ENCODE data around the gene KRTAP3-3.
"Not testable (repeated sequence)": the region's sequence is repeated elsewhere in the genome, so short reads cannot be mapped to it uniquely, and the experiment has no call there.

The KRTAP3-3 gene

DNA sequence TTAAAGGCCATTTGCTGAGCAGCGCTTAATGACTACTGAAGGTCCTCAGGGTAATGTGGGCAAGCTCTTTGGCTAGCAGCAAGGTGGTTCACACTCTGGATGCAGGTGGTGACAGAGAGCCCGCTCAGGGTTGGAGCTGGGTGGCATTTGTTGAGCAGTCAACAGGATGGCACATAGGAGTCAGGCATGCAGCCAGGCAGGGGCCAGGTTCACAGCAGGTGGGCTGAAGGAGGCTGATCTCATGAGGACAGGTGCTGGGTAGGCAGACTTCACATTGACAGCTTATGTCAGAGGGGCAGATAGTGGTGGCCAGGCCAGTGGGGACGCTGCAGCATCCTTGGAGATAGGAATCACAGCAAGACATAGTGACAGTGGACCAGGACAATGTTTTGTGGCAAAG lies 10.4 kb upstream of the KRTAP3-3 start:
- no peak for DNase-seq (ENCODE audit: low read depth in 2 of 2)

DNA sequence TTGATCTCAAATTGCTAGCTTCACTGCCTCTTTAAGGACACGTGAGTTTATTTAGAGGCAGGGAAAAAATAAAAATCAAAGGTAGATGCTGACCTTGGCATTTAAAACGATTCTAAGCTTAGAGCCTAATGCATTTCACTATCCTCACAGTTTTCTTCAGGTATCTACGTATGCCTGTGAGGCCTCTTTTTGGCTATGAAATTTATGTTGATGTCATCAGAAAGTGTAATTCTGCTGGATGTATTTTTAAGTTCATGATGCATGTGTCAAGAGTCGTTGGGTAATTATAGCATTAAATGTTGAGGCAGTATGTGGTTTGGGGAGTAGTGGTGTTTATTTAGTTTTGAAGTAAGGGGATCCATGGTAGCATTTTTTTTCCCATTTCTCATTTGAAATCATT lies 10.0 kb upstream of the KRTAP3-3 start:
- DNase-seq (ENCODE audit: low read depth in 2 of 2), result no peak

DNA sequence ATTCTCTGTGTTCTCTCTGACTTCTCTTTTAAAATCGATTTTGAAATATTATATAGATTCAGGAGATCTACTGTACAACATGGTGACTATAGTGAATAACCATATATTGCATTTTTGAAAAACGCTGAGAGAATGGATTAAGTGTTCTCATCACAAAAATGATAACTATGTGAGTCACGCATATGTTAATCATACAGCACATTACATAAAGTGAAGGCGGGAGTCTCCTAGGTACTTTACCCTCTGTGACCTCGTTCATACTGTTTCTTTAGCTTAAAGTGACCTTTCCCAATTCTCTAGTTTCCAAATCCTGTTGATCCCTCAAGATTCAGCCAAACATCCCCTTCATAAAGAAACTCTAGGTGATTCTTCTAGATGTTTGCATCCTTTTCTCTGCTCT lies 8.8 kb upstream of the KRTAP3-3 start:
- no peak for DNase-seq (ENCODE audit: low read depth in 2 of 2)

GRCh38 chr17:41001795-41002194 lies 7.8 kb upstream of the KRTAP3-3 start:
- no peak for DNase-seq (ENCODE audit: low read depth in 2 of 2)

- DNase-seq (ENCODE audit: low read depth in 2 of 2), result not testable (repeated sequence)
Measured at GRCh38 chr17:40999563-40999962, 5.6 kb upstream of the KRTAP3-3 start, which contains the start of gene KRTAP3-2. KRTAP3-2 (minus strand) TSS chr17:40999906; CDS start chr17:40999853, 53 bp downstream.

DNA sequence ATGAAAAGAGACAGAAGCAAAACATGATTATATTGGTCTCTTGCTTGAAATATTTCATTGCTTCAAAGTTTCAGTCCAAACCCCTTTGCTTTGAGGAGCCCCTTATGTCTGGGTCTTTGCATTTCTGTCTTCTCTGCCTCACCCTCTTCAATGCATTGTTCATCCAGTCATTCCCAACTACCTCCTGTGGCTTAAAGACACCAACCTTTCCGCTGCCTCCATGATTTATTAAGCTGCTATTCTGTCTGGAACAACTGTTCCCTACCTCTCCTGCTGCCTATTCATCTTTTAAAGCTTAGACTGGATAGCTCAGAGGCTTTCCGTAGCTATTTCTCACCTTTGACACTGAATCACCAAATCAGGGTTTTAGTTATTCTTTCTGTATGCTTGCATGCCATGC lies 3.4 kb upstream of the KRTAP3-3 start:
- no peak for DNase-seq (ENCODE audit: low read depth in 2 of 2)

DNA sequence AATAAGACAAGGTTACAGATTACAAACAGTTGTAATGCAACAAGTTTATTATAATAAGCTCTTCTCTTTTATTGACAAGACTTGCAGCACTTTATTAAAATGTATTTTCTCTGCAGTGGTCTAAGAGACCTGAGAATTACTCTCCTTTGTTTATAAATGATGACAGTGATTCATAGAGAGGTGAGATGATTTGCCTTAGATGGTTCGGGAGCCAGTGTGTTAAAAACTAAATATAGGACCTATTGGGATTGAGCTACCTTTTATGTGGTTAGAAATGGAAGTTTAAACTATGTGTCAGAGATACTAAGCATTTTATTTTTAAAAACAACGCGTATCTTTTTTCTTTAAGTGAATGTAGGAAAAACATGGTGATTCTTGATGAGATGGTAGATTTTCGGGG lies 2.9 kb upstream of the KRTAP3-3 start:
- DNase-seq (ENCODE audit: low read depth in 2 of 2), result no peak

- DNase-seq (ENCODE audit: low read depth in 2 of 2), result no peak
Measured at GRCh38 chr17:40995116-40995515, 1.2 kb upstream of the KRTAP3-3 start.

DNA sequence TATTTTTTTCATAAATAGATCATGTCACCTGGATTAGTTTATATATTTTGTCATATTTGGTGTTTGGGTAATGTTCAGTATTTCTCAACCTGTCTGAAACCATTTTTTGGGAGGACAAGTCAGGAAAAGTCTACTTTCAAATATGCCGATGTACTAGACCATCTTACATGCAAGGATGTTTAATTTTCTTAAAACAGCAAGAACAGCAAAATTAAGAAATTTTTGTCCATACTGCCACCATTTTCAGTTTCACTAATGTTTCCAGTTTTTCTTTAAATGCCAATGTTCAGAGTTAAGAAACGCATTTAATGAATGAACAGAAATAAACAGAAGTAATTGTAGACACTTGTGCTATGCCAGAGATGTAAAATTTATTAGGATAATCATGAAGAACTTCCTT lies 880 bp downstream of the KRTAP3-3 start:
- no peak for DNase-seq (ENCODE audit: low read depth in 2 of 2)

- DNase-seq (ENCODE audit: low read depth in 2 of 2), result no peak
Measured at GRCh38 chr17:40992666-40993065, 1.3 kb downstream of the KRTAP3-3 start.

DNA sequence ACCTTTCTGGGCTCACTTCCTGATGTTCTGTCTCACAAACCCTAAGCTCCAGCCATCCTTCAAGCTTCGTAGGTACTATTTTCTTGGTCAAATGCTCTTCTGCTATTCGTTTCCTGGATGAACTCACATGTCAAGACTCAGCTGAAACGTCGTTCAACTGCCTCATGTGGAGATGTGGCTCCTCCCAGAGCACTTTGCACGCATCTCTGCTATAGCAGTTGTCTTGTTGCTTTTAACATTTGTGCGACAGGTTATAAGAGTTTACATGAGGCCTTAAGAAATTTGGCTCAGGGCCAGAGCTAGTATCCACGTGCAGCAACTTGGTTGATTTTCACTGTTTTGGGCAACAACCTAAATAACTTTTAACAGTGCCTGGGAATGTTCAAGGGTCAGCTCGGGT lies 7.0 kb downstream of the KRTAP3-3 start:
- no peak for DNase-seq (ENCODE audit: low read depth in 2 of 2)

DNA sequence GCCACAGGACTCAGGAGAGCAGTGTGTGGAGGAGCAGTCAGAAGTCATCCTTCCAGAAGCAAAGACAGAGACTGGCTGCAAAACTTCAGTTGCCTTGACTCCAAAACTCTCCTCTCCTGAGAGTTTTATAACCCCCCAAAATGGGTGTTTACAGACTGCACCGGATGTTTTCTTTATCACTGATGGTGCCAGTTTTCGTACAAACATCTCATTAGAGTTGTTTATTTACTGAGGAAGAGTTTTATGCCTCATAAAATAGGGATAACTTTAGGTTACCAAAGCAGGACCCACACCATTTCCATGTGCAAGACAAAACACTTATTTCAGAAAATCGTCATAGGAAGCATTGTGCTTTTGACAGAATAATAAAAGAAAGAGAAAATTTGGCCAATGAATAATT lies 9.7 kb downstream of the KRTAP3-3 start, which contains the start of gene KRT40:
TSS of gene KRT40 (minus strand) at position 101 of the 400 bp plus-strand sequence. CDS start at position 48, 53 bp downstream.
- no peak for DNase-seq (ENCODE audit: low read depth in 2 of 2)

DNA sequence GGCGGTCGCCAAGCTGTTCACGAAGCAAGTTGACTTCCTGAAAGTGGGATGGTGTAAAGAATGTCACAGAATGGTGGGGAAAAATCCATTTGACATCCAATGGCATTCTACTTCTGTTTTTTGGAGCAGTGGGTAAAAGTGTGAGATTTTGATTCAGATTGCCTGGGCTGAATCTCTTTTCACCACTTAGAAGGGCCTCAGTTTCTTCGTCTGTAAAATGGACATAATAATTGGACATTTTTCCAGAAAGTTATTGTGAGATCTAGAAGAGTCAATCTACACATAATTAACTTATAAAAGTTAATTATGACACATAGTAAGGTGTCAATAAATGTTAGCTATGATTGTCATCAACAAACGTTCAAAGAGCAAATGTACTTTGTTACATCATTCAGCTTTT lies 12.8 kb downstream of the KRTAP3-3 start:
- DNase-seq (ENCODE audit: low read depth in 2 of 2), result no peak

DNA sequence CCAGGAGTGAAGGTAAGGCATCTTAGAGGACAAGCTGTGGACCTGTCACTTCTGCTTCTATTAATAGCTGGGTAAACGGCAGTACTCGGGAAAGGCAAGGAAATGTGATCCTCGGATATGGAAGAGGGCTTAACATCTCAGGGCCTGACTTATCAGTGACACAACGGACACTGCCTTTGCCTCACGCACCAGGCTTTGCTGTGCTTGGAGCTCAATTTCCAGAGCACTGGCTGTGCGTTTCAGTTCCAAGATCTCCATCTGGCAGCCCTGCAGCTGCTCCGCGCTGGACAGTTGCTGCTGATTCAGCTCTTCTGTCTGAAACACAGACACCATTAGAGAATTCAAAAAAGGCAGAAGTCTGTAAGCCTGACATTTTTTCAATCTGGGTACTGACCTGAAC lies 13.4 kb downstream of the KRTAP3-3 start:
- no peak for DNase-seq (ENCODE audit: low read depth in 2 of 2)

DNA sequence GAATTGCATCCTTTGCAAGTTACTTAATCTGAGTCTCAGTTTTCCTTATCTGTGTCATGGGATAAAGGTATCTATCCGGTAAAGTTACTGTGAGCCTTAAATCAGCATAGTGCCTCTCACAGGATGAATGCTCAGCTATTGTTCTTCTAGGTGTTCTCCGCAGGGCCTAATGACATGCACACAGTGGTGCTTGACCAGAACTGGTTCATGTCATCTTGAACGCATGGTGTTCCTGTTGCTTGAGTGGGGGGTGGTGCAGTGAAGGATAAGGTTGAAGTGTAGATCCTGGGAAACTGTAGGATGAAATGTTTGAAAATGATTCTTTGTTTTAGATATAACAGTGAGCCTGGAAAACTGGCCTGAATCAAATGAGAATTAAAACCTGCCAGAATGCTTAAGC lies 13.8 kb downstream of the KRTAP3-3 start:
- no peak for DNase-seq (ENCODE audit: low read depth in 2 of 2)

- no peak for DNase-seq (ENCODE audit: low read depth in 2 of 2)
Measured at GRCh38 chr17:40978575-40979151, 15.3 kb downstream of the KRTAP3-3 start.

GRCh38 chr17:40975516-40975915 lies 18.4 kb downstream of the KRTAP3-3 start:
- DNase-seq (ENCODE audit: low read depth in 2 of 2), result no peak

GRCh38 chr17:40974366-40974765 lies 19.6 kb downstream of the KRTAP3-3 start:
- no peak for DNase-seq (ENCODE audit: low read depth in 2 of 2)

DNA sequence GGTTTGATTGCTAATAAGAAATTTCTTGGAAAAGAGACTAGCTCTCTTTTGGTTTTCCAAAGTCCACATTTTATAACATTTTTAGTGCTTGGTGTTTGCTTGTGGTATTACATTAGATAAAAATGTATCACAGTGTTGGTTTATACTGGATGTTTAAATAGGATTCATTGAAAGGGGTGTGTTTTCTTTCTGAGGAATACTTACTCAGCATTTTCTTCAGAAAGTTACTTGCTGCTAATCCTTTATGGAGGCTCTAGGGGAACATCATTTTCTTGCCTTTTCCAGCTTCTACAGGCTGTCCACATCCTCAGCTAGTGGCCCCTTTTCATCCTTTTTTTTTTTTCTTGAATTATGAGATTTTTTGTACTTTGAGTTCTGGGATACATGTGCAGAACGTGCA lies 26.4 kb downstream of the KRTAP3-3 start:
- no peak for DNase-seq (ENCODE audit: low read depth in 2 of 2)

DNA sequence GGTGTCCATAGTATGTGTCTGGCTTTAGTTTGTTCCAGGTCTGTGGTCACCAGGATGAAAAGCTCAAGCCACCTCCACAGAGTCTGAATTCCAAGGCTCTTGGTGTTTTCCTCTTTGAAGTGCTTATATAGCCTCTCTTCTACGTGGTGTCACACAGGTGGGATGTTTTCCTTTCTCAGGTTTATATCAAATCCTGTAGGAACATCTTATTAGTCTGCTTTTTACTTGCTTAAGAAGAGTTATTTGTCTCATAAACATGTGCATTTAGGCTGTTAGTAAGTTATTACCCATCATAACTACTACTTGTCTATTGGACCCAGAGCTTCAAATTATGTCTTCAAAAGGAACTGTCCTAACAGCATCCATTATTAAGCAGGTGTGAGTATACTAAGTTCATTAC lies 27.1 kb downstream of the KRTAP3-3 start, which contains the start of gene KRT39:
TSS of gene KRT39 (minus strand) at position 101 of the 400 bp plus-strand sequence. CDS start at position 9, 92 bp downstream.
- no peak for DNase-seq (ENCODE audit: low read depth in 2 of 2)

DNA sequence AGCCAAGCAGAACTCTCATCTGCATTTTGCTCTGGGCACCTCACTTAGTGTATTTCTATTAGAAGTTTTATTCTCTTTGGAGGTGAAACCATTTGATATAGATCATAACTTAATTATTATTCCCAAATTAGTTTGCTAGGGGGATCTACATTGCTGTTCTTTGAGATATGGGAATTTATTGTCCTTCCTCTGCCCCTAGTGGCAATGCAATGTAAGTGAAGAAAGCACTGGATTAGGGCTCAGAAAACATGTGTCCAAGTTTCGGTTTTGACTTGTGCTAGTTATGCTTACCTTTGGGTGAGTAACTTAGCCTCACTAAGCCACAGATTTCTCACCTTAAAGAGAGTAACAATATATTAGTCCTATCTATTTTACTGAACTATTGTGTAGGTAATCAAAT lies 30.1 kb downstream of the KRTAP3-3 start:
- no peak for DNase-seq (ENCODE audit: low read depth in 2 of 2)

DNA sequence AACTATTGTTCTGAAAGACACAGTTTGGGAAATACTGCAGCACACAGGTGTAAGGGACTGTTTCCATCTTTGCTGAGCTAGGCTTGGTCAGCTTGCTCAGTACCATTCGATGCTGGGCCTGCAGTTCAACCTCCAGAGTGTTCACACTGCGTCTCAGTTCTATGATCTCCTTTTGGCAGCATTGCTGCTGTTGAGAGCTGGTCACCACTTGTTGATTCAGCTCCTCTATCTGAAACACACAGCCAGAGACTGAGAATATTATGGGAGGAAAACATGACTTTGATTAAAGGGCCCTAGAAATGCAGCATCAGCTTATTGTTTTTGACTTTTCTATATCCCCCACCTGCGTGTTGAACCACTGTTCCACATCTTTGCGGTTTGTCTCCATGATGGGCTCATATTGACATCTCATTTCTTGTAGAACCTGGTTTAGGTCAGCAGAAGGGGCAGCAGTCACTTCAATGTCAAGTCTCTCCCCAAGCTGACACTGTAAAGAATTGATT lies 31.9 kb downstream of the KRTAP3-3 start:
- no peak for DNase-seq (ENCODE audit: low read depth in 2 of 2)

- DNase-seq (ENCODE audit: low read depth in 2 of 2), result no peak
Measured at GRCh38 chr17:40961591-40961990, 32.4 kb downstream of the KRTAP3-3 start.

GRCh38 chr17:40960144-40960543 lies 33.8 kb downstream of the KRTAP3-3 start:
- no peak for DNase-seq (ENCODE audit: low read depth in 2 of 2)
